Mononuclear cell (primary cell): ENCODE results near the gene EFTUD2. TPM values are rescaled to one million over a fixed set of nuclear protein-coding genes. Genes with fewer than 3 reads are reported as not detected.

Experiments
- H3K27me3 ChIP-seq: 2 replicates; pipeline ENCODE4 v1.6.0; 2011; ENCODE audit warnings: low read length, control low read depth; ENCODE audit not compliant: insufficient read depth
- H3K4me1 ChIP-seq: 2 replicates; pipeline ENCODE4 v1.5.1; 2011; ENCODE audit warnings: mild to moderate bottlenecking, low read length, control low read depth; ENCODE audit not compliant: insufficient read depth
- H3K4me3 ChIP-seq: 2 replicates; pipeline ENCODE4 v1.5.1; 2011; ENCODE audit warnings: mild to moderate bottlenecking, low read length, moderate library complexity
- H3K9me3 ChIP-seq: 2 replicates; pipeline ENCODE4 v1.5.1; 2011; ENCODE audit warnings: low read depth, mild to moderate bottlenecking, control low read depth, low read length
- total RNA-seq: library from RNA; depleted of rRNA; stranded (reverse); fragments of >200 nt; gene quantifications from one replicate; pipeline ENCODE4 v1.2.3, GENCODE V29; 2012

The EFTUD2 gene
- total RNA-seq, 1 donor, result 132 TPM

DNA sequence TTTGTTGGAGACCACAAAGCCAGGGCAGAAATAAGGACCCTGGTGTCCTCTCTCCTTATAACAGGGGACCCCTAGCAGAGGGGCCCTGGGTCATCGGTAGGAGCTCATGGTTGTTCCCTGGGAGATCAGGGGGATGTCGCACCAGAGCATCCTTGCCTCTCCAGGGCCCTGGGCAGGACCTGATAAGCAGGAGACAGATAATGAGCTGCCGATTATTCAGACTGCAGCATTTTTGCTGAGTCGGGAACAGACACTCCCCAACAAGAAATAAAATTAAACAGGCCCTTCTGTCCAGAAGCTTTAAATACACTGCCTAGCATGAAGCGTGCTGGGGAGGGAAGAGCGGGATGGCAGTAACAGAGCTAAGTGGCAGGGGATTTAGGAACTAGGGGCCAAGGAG, 31.4 kb upstream of the EFTUD2 start:
- Histone ChIP-seq H3K4me3 (no peak overlapping the region), H3K9me3 (no peaks in the 10 kb centered on the region), H3K27me3 (no peaks in the 10 kb centered on the region), H3K4me1 (no peaks in the 10 kb centered on the region)

DNA sequence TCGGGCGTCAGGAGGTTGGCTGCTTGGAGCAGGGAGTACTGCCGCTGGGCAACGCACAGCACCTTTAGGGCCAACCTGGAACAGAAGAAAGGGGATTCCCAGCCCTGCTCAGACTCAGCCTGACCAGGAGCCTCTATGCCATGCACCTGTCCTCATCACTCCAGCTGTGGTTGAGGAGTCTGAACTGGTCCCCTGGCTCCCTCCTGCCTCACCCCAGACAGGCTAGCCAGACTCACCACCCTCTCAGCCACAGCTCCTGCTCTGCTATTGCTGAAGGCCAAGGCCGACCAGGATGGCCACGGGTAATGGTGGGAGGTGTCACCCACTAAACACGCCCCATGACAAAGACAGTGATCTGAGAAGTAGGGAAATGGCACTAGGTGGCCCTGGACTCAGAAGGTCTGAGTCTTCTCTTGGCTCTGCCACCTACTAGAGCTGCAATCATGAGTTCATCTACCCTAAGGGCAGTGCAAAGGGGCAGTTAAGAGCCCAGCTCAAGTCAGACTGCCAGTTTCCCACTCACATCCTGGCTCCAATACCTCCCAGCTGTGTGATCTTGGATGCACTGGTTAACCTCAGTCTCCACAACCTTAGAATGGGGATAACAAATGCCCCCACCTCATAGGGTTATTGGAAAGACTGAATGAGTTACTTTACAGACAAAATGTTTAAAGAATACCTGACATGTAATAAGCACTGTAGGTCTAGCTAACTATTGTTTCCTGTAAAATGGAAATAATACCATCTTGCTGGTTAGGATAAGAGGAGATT, 29.9 kb upstream of the EFTUD2 start:
- Histone ChIP-seq H3K9me3 (no peaks in the 10 kb centered on the region), H3K27me3 (no peaks in the 10 kb centered on the region), H3K4me3 (no peak overlapping the region), H3K4me1 (no peaks in the 10 kb centered on the region)

DNA sequence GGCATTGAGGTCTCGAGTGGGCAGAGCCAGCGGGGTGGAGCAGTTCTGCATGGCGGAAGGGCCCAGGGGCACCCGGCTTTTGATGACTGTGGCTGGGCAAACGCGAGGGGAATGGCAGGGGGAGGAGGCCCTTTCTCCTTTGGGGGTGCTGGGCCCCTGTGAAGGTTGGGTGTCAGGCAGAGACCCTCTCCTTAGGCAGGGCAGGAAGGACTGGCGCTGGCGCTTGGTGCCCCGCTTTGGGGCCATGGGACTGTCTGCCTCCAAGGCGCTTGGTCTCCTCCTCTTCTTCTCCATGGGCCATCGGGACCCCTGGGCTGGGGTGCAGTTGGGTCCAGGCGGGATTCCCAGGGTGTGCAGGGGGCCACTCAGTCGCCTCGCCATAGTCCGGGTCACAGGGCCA, 28.9 kb upstream of the EFTUD2 start:
- H3K9me3 ChIP-seq, result no peaks in the 10 kb centered on the region
- no peaks in the 10 kb centered on the region for H3K4me1 ChIP-seq
- no peak overlapping the region for H3K4me3 ChIP-seq
- no peaks in the 10 kb centered on the region for H3K27me3 ChIP-seq

DNA sequence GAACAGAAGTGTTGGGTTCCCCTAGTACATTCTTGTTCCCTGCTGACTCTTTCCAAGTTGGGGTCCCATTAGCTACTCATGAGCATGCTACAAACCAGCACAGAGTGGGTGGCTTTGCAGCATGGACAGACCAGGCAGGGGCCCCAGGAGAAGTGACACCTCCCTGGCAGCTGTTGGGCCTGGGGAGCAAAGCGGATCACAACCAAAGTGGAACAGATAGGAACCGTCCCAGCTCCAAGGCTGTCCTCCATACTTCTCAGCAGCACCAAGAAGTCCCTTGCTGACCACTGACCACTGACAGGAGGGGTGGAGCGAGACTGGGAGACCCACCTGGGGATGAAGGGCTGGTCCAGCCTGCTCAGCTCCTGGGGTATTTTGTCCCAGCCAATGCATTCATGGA, 28.5 kb upstream of the EFTUD2 start:
- H3K27me3 ChIP-seq, result no peaks in the 10 kb centered on the region
- no peak overlapping the region for H3K4me3 ChIP-seq
- H3K4me1 ChIP-seq, result no peaks in the 10 kb centered on the region
- no peaks in the 10 kb centered on the region for H3K9me3 ChIP-seq

DNA sequence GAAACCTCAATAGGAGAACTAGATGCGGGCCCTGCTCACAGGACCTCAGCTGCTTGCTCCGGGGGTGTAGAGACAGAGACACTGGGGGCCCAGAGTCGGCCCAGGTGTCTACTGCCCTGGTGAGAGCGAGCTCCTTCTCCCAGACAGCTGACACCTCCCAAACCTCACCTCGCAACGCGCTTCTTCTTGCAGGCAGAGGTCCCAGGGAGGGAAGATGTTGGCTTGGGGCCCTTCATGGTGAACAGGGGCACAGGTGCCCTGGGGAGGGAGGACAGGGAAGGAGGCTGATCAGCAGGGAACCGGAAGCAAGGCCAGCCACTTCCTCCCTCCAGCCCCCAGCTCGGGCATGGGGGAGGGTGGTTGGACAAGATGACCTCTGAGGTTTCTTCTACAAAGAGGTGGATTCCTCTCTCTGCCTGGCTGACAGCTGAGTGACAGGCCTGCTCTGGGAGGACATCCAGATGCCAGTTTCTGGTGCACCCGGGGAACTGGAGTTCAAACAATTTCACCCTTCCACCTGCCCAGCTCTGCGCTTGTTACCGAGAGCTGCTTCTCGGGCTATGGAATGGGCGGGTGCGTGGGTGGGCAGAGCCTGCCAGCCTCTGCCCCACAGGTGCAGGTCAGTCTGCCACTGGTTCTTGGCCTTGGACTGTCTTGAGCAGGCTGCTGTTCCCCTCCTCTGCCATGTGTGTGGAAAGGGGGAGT, 27.7 kb upstream of the EFTUD2 start:
- Histone ChIP-seq H3K27me3 (no peaks in the 10 kb centered on the region), H3K4me3 (no peak overlapping the region), H3K4me1 (no peaks in the 10 kb centered on the region), H3K9me3 (no peaks in the 10 kb centered on the region)

DNA sequence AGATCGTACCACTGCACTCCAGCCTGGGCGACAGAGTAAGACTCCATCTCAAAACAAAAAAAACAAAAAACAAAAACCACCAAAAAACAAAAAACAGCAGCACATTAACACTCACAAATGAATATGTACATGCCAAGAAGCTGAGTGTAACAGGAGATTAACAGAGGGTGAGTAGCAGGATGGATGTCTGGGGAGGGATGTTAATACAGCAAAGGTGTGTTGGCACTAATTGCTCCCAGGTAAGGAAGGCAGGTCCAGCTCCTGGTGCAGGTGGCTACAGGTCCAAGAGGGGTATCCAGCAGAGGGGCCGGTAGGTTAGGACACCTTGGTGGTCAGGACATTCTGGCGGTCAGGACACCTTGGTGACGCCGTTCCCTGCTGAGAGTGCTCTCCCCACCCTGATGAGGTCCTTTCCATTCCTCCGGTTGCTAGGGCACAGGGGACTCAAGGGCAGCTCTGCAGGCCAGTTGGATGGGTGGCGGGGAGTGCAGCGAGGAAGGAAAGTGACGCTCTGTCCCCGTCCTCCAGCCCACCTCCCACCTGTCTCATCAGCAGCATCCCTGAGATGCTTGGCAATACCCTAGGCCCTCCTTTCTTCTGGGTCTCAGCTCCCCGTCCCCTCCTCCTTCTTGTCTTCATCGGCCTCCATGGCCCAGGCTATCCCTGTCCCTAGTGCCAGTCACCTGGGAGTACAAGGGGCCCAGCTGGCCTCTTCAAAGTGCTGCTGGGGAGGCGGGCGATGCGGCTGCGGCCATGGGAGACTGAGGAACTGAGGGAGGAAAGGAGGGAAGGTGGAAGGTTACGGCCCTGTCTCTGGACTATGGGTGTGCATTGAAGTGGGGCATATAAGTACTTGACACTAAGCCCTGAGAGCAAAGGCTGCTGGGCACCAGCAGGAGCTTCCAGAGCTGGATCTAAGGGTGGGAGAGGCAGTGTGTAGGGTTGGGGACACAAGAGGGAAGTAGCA, 26.8 kb upstream of the EFTUD2 start:
- Histone ChIP-seq H3K9me3 (no peaks in the 10 kb centered on the region), H3K4me3 (no peak overlapping the region), H3K27me3 (no peaks in the 10 kb centered on the region), H3K4me1 (no peaks in the 10 kb centered on the region)

DNA sequence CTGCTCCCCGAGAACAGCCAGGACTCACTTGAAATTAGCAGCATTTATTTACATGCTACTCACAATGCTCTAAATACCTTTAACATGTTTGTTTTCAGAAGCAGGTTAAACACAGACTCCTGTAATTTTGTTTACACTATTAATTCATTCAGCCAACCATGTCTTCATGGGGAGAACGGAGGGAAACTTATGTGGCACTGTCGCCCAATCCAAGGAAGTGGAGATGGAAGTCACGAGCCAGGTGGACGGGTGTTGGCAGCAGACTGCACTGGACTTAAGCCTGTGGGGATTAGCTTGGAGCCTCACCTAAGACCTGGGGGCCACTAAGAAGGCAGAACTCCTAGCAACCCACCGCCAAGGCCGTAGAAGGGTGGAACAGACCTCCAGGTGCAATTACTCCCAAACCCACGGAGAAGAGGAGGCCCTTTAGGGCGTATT, 24.9 kb upstream of the EFTUD2 start:
- Histone ChIP-seq H3K27me3 (peaks cover 3% of the 10 kb centered on the region), H3K4me1 (no peaks in the 10 kb centered on the region), H3K9me3 (no peaks in the 10 kb centered on the region), H3K4me3 (no peak overlapping the region)

DNA sequence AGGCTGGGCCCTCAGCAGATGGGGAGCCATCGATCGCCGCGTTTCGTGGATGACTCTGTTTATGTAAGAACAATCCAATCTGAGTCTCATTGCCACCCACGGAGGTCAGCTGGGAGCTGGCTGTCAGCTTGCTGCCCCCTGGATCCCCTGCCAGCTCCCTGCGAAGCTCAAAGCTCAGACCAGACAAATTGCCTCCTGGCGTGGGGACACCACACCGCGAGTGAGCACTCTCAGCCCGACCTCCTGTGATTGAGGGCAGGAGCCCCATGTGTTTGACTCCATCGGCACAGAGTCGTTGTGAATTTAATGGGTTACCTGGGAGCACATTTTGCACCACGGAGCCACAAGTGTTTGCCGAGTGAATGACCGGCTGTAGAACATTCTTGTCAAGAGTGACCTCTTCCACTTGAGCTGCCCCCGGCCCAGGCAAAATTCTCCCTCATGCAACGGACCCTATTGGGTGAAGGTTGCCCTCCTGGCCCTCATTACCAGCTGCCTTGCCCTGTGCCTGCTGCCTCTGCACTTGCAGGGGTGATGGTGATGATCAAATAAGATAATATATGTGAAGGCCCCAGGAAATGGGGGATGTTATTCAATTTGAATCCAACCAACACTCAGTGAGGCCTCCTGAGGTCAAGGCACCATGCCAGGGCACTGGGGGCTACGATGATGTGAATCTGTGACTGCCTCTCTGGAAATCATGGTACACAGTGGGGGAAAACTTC, 23.7 kb upstream of the EFTUD2 start:
- Histone ChIP-seq H3K27me3 (peaks cover 3% of the 10 kb centered on the region), H3K9me3 (no peaks in the 10 kb centered on the region), H3K4me1 (no peaks in the 10 kb centered on the region), H3K4me3 (no peak overlapping the region)

DNA sequence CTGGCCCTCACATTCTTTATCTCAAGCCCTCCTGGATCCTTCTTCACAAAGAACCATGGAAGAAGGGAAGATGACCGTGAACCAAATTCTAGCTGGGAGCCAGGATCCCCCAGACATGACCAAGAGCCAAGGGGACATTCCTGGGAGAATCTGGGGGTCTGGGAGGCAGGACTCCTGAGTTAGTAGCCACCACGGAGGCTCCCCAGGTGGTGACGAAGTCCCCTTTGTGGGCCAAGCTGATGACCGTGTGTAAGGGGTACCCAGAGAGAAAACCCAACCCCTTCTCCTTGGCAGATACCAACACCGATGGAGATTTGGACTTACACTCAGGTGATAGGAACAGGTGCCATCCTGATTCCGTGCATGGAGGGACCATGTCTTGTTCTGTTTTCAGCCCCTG, 22.9 kb upstream of the EFTUD2 start:
- Histone ChIP-seq H3K4me3 (no peak overlapping the region), H3K4me1 (no peaks in the 10 kb centered on the region), H3K9me3 (no peaks in the 10 kb centered on the region), H3K27me3 (peaks cover 3% of the 10 kb centered on the region)

DNA sequence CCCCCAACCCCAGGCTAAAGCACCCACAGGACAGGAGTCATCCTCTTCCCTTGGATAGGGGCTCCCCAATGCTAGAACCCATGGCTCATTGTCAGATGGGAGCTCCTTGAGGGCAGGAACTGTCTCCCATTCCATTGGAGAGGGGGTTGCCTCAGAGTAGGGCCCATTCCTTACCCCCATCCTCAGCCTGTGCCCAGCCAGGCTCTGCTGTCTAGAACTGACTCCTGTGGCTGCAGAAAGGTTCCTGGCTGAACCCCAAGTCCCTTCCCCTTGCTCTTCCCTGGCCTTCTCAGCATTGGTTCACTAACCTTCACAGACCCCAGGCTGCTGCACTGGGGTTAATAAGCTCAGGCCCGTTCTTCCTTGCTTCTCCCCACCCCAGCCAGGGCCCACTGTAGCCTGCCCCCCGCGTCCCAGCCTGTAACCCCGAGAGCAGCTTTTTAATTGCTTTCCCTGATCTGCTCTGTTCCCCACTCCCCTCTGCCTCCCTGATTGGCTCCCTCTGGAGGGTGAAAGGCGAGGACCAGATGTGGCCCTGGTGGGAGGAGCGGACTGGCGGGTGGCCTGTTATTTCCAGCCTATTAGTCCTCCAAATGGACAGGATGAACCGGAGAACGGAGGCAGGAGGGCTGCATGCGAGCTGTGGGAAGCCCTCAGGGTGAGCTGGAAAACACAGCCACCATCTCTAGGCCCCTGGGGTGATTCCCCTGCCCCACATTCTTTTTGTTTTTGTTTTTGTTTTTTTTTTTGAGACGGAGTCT, 22.1 kb upstream of the EFTUD2 start:
- H3K9me3 ChIP-seq, result no peaks in the 10 kb centered on the region
- H3K4me3 ChIP-seq, result no peak overlapping the region
- H3K27me3 ChIP-seq, result peaks cover 3% of the 10 kb centered on the region
- peaks cover 1% of the 10 kb centered on the region for H3K4me1 ChIP-seq

DNA sequence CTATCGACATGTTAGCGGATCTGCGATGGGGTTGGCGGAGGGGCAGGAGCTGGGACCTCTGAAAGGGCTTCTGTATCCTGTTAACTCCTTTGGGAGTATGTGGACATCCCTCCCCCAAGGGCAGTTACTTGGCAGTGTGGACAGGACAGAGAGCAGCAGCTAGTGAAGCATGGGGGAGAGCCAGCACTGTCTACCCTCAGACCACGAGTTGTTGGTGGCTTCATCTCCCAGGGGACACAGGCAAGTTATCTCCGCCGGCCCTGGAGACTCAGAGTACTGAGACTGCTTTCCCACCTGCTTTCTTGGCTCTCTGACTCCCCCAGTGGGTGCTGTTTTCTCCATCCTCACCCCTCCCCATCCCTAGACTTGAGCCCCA, 21.3 kb upstream of the EFTUD2 start:
- Histone ChIP-seq H3K4me1 (peaks cover 9% of the 10 kb centered on the region), H3K27me3 (peaks cover 3% of the 10 kb centered on the region), H3K4me3 (no peak overlapping the region), H3K9me3 (no peaks in the 10 kb centered on the region)

DNA sequence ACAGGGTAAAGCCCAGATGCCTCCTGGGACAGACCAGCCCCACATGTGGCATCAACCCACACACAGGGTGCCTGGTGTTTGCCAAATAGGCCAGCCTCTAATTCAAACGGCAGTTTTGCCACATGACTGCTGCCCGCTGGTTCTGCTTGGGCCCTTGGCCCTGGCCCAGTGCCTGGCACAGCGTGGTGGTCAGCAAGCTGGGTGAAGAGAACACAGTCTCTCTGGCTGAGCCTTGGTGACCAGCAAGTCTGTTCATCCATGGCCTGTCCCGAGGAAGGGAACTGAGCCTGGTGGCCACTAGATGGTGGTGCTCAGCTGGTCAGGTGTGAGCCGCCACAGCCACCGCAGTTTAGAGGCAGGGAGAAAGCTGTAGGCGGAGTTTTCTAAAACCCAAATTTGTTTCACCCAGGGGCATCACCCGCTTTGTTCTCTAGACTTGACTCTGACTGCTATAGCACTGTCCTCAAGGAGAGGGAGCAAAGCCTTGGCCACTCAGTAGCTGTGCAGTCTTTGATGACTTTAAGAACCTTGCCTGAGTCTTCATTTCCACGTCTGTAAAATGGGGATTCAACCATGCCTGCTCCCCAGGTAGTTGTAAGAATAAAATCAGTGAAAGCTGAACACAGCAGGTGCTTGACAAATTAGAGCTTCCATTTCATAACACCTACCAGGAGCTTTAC, 20.8 kb upstream of the EFTUD2 start:
- Histone ChIP-seq H3K27me3 (peaks cover 3% of the 10 kb centered on the region), H3K4me1 (peaks cover 11% of the 10 kb centered on the region), H3K9me3 (no peaks in the 10 kb centered on the region)

DNA sequence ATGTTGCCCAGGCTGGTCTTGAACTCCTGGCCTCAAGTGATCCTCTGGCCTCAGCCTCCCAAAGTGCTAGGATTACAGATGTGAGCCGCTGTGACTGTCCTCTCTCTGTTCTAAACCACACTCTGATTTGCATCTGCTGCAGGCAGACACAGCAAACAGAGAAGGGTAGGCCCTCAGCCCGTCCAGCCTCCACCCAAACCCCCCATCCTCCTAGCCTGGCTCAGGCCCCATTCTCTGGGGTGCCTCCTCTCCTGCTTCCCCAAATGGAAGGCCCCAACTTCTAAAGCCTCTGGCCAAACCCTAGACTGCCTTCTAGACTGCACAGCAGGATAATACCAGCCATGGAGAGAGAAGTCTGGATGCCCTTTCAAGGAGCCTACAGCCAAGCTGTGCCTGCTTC, 20.2 kb upstream of the EFTUD2 start:
- H3K9me3 ChIP-seq, result no peaks in the 10 kb centered on the region
- H3K4me1 ChIP-seq, result peaks cover 11% of the 10 kb centered on the region
- peaks cover 3% of the 10 kb centered on the region for H3K27me3 ChIP-seq
- no peak overlapping the region for H3K4me3 ChIP-seq

More for the DNA sequence above, 20.8 kb upstream of the EFTUD2 start:
- no peak overlapping the region for H3K4me3 ChIP-seq
